H1 (cell line): ENCODE data around the gene C20orf144. TPM values are rescaled to one million over a fixed set of nuclear protein-coding genes. Genes with fewer than 3 reads are reported as not detected.

Experiments
- CTCF ChIA-PET: fragments of 300-600 bp; sonication (Branson Sonifier 250); formaldehyde crosslinking; loops from one replicate; lab custom pipeline; 2021; ENCODE audit not compliant: partially characterized antibody; lab: Charles Lee
- POLR2A ChIA-PET: fragments of 300-600 bp; sonication (Branson Sonifier 250); formaldehyde crosslinking; loops from one replicate; lab custom pipeline; 2021; ENCODE audit warnings: inconsistent platforms; ENCODE audit not compliant: partially characterized antibody; lab: Charles Lee
- DNase-seq, 2 experiments: peaks; one replicate each; pipeline versions ENCODE4 v3.0.0 to v3.0.0-alpha.2; 2010 to 2022; ENCODE audit warnings: low spot score in 2 of 2, low read depth in 1 of 2, mixed read lengths in 1 of 2
- FAIRE-seq: peaks from 2 replicates; lab custom pipeline; 2011; peaks lifted over from hg19 to GRCh38; lab: Jason Lieb, UNC
- H2AFZ ChIP-seq: 2 replicates; pipeline ENCODE4 v1.8.1; 2012; ENCODE audit warnings: low read length, inconsistent platforms
- H2AK5ac ChIP-seq: 2 replicates; pipeline ENCODE4 v1.6.1; 2013; ENCODE audit warnings: low read depth, low read length
- H2BK120ac ChIP-seq: replicated peaks from 2 replicates; pipeline ENCODE3; 2013; ENCODE audit warnings: low read depth, low read length, inconsistent platforms
- H2BK12ac ChIP-seq: 2 replicates; pipeline ENCODE4 v1.6.1; 2013; ENCODE audit warnings: low read depth, low read length
- H2BK15ac ChIP-seq: 2 replicates; pipeline ENCODE4 v1.6.1; 2013; ENCODE audit warnings: low read length
- H2BK20ac ChIP-seq: 2 replicates; pipeline ENCODE4 v1.6.1; 2013; ENCODE audit warnings: low read length
- H2BK5ac ChIP-seq: 2 replicates; pipeline ENCODE4 v1.6.1; 2013; ENCODE audit warnings: low read depth, low read length
- H3K14ac ChIP-seq: 2 replicates; pipeline ENCODE4 v1.6.1; 2013; ENCODE audit warnings: inconsistent platforms; ENCODE audit not compliant: insufficient read length
- H3K18ac ChIP-seq: 2 replicates; pipeline ENCODE4 v1.6.1; 2013; ENCODE audit warnings: low read length; ENCODE audit errors: extremely low read depth
- H3K23ac ChIP-seq: 2 replicates; pipeline ENCODE4 v1.6.1; 2013; ENCODE audit warnings: inconsistent platforms; ENCODE audit not compliant: insufficient read length
- H3K23me2 ChIP-seq: 2 replicates; pipeline ENCODE4 v1.6.1; 2013; ENCODE audit warnings: low read depth, low read length
- H3K27ac ChIP-seq: 2 replicates; pipeline ENCODE4 v1.6.1; 2011; ENCODE audit warnings: low read depth, low read length, inconsistent platforms
- H3K27me3 ChIP-seq, 4 experiments: replicated peaks in 1 of 4; 1 replicate in 1 of 4; 2 replicates in 3 of 4; pipeline versions ENCODE4 v1.6.1 to v1.8.1; 2011 to 2013; ENCODE audit warnings: low read length in 3 of 4, mild to moderate bottlenecking in 3 of 4, inconsistent platforms in 2 of 4, mixed read lengths in 2 of 4, moderate library complexity in 1 of 4; ENCODE audit not compliant: control insufficient read depth in 3 of 4, insufficient read depth in 3 of 4; ENCODE audit errors: extremely low read depth in 1 of 4
- H3K36me3 ChIP-seq, 4 experiments: 2 replicates each; pipeline versions ENCODE4 v1.6.1 to v1.8.1; 2011 to 2013; ENCODE audit warnings: mild to moderate bottlenecking in 4 of 4, low read length in 3 of 4, moderate library complexity in 2 of 4, control low read depth in 1 of 4, inconsistent platforms in 1 of 4; ENCODE audit not compliant: insufficient read depth in 4 of 4, control insufficient read depth in 2 of 4
- H3K4ac ChIP-seq: replicated peaks from 2 replicates; pipeline ENCODE3; 2013; ENCODE audit warnings: low read length, low read depth, mixed read lengths, inconsistent platforms; ENCODE audit not compliant: insufficient read length
- H3K4me1 ChIP-seq, 4 experiments: replicated peaks in 1 of 4; 1 replicate in 1 of 4; 2 replicates in 3 of 4; pipeline versions ENCODE4 v1.6.1 to v1.8.1; 2011 to 2013; ENCODE audit warnings: low read length in 3 of 4, inconsistent platforms in 2 of 4, mixed read lengths in 1 of 4; ENCODE audit not compliant: insufficient read depth in 4 of 4, control insufficient read depth in 3 of 4
- H3K4me2 ChIP-seq, 2 experiments: 2 replicates each; pipeline versions ENCODE4 v1.6.1 to v1.8.1; 2011 to 2013; ENCODE audit warnings: low read depth in 2 of 2, low read length in 2 of 2, control low read depth in 1 of 2, inconsistent platforms in 1 of 2, mild to moderate bottlenecking in 1 of 2; ENCODE audit not compliant: insufficient read depth in 1 of 2
- H3K4me3 ChIP-seq, 4 experiments: fragments of 200-600, 300-600 bp in 1 of 4; sonication (generic), shearing (Covaris generic), sonication (Bioruptor Twin) in 1 of 4; 2 replicates each; pipeline versions ENCODE4 v1.5.1 to v1.8.1; 2011 to 2016; ENCODE audit warnings: low read length in 4 of 4, low read depth in 3 of 4, control low read depth in 2 of 4, inconsistent platforms in 2 of 4, mild to moderate bottlenecking in 2 of 4, mixed read lengths in 1 of 4, moderate library complexity in 1 of 4; ENCODE audit not compliant: insufficient read depth in 2 of 4; ENCODE audit errors: extremely low read depth in 1 of 4
- H3K56ac ChIP-seq: replicated peaks from 2 replicates; pipeline ENCODE3; 2013; ENCODE audit warnings: low read depth, mild to moderate bottlenecking, mixed read lengths, low read length, inconsistent platforms; ENCODE audit not compliant: insufficient read length
- H3K79me1 ChIP-seq: 2 replicates; pipeline ENCODE4 v1.6.1; 2013; ENCODE audit warnings: low read depth, low read length, control low read depth
- H3K79me2 ChIP-seq, 2 experiments: 2 replicates each; pipeline versions ENCODE4 v1.6.1 to v1.8.1; 2012 to 2013; ENCODE audit warnings: low read length in 2 of 2, mild to moderate bottlenecking in 2 of 2, inconsistent platforms in 1 of 2; ENCODE audit not compliant: insufficient read depth in 2 of 2, control insufficient read depth in 1 of 2
- H3K9ac ChIP-seq, 4 experiments: replicated peaks in 1 of 4; 1 replicate in 1 of 4; 2 replicates in 3 of 4; pipeline versions ENCODE4 v1.6.1 to v1.8.1; 2011 to 2013; ENCODE audit warnings: low read depth in 3 of 4, low read length in 3 of 4, control low read depth in 2 of 4, mild to moderate bottlenecking in 2 of 4, moderate library complexity in 2 of 4, inconsistent platforms in 1 of 4; ENCODE audit errors: extremely low read depth in 1 of 4
- H3K9me3 ChIP-seq, 2 experiments: 2 replicates each; pipeline versions ENCODE4 v1.6.1 to v1.8.1; 2012 to 2013; ENCODE audit warnings: mild to moderate bottlenecking in 2 of 2, moderate library complexity in 2 of 2, control low read depth in 1 of 2, inconsistent platforms in 1 of 2, low read depth in 1 of 2, low read length in 1 of 2, mixed read lengths in 1 of 2; ENCODE audit not compliant: insufficient read depth in 2 of 2
- H4K20me1 ChIP-seq, 2 experiments: replicated peaks in 1 of 2; 2 replicates each; pipeline versions ENCODE3 to v1.8.1; 2011 to 2013; ENCODE audit warnings: inconsistent platforms in 2 of 2, low read length in 2 of 2, mild to moderate bottlenecking in 1 of 2; ENCODE audit not compliant: insufficient read depth in 2 of 2, control insufficient read depth in 1 of 2
- H4K5ac ChIP-seq: 2 replicates; pipeline ENCODE4 v1.6.1; 2013; ENCODE audit warnings: low read length, low read depth, mixed read lengths, inconsistent platforms; ENCODE audit not compliant: insufficient read length
- H4K8ac ChIP-seq: 2 replicates; pipeline ENCODE4 v1.8.0; 2013; ENCODE audit warnings: mild to moderate bottlenecking, moderate library complexity, low read length, inconsistent platforms; ENCODE audit not compliant: insufficient read depth; ENCODE audit errors: extremely low read depth
- H4K91ac ChIP-seq: replicated peaks from 2 replicates; pipeline ENCODE3; 2013; ENCODE audit warnings: low read length, mixed read lengths, inconsistent platforms; ENCODE audit not compliant: insufficient read length
- WGBS, 2 experiments: shearing (Covaris generic) in 1 of 2; methylation state at CpG; one replicate each; pipeline versions ENCODE4 v1.1.6 to v1.1.7; 2013 to 2015; ENCODE audit warnings: low lambda C conversion rate in 2 of 2, mixed read lengths in 2 of 2, inconsistent platforms in 1 of 2, low coverage in 1 of 2, missing lambda C conversion rate in 1 of 2; ENCODE audit not compliant: insufficient replicate concordance in 2 of 2, insufficient coverage in 1 of 2, insufficient read length in 1 of 2; ENCODE audit errors: extremely low coverage in 1 of 2, missing lambda C conversion rate in 1 of 2; 5-methylcytosine and 5-hydroxymethylcytosine counted together
- polyA plus RNA-seq, 7 experiments: library from polyadenylated mRNA; depleted of rRNA in 3 of 7; stranded (reverse) in 5 of 7; unstranded in 2 of 7; fragments of >200 nt in 5 of 7; fragments of 200-250 nt in 2 of 7; gene quantifications; 1 replicate in 5 of 7; 2 replicates in 1 of 7; 4 replicates in 1 of 7; pipeline versions ENCODE4 v1.2.1 to v1.2.3, GENCODE V29; 2011 to 2013; ENCODE audit warnings: missing spikeins in 2 of 7, mixed read lengths in 2 of 7
- total RNA-seq: library from RNA; stranded (reverse); fragmentation: NEBNext Ultra II Directional; extraction: Animal tissue kit (Norgen Biotek cat#: 25700); gene quantifications from 2 replicates; pipeline ENCODE4 v1.2.1, GENCODE V29; 2021

Gene C20orf144
- total and polyA plus RNA-seq, 2 of the 8 experiments (the other 6 are each of a cell fraction or from before 2014, with no cell fraction given), result 0.21 to 0.24 TPM

- no peak overlapping the region for H2BK20ac ChIP-seq
- no peak overlapping the region for H4K91ac ChIP-seq
- no peaks in the 10 kb centered on the region for H3K79me1 ChIP-seq
- no peak overlapping the region for H3K27ac ChIP-seq
- peaks cover 0 to 2% of the 10 kb centered on the region in 2 experiments for H4K20me1 ChIP-seq
- DNase-seq (no peak), FAIRE-seq (no peak)
- no peak overlapping the region for H2BK15ac ChIP-seq
- no peak overlapping the region for H4K8ac ChIP-seq
- no peak overlapping the region for H2BK5ac ChIP-seq
- no peak overlapping the region for H3K4me2 ChIP-seq
- no peaks in the 10 kb centered on the region for H3K9me3 ChIP-seq
- POLR2A ChIA-PET, result interaction anchor here (1.4 kb wide), 1 partner anchor 94 kb away, joined by 3 read pairs; no protein-coding TSS in a partner anchor
- no peak overlapping the region for H3K18ac ChIP-seq
- WGBS, 2 experiments, result 85% methylated on average over 4 of the region's 4 CpGs; no CpG with 5 or more reads in 1 of the 2 experiments
- H2BK120ac ChIP-seq, result no peak overlapping the region
- no peak overlapping the region for H3K4ac ChIP-seq
- peaks cover 3 to 20% (median 6%) of the 10 kb centered on the region in 4 experiments; a peak in 6 of 8 replicates for H3K36me3 ChIP-seq
- H3K4me3 ChIP-seq, result no peak overlapping the region
- no peak overlapping the region for H3K9ac ChIP-seq
- H4K5ac ChIP-seq, result no peak overlapping the region
- H3K27me3 ChIP-seq, result no peaks in the 10 kb centered on the region
- H3K14ac ChIP-seq, result no peak overlapping the region
- H3K79me2 ChIP-seq, result no peaks in the 10 kb centered on the region
- no peak overlapping the region for H2BK12ac ChIP-seq
- no peaks in the 10 kb centered on the region for H3K4me1 ChIP-seq
- H3K23ac ChIP-seq, result no peak overlapping the region
- no peak overlapping the region for H2AK5ac ChIP-seq
- no peak overlapping the region for H2AFZ ChIP-seq
- H3K56ac ChIP-seq, result no peak overlapping the region
- H3K23me2 ChIP-seq, result no peaks in the 10 kb centered on the region
- CTCF ChIA-PET, result no interaction called here
These were observed 34.4 kb upstream of the C20orf144 start for GRCh38 chr20:33627577-33628216.
